Breast epithelium (tissue), 4 donors: ENCODE results near the gene PPP6C. TPM values are rescaled to one million over a fixed set of nuclear protein-coding genes. Genes with fewer than 3 reads are reported as not detected.

Experiments
- DNase-seq, 2 donors: peaks; one replicate each; pipeline ENCODE4 v3.0.0-alpha.2; 2019; ENCODE audit warnings: low spot score in 2 of 2
- H3K27ac ChIP-seq, 2 donors: fragments of 200-600 bp; sonication (generic) in 1 of 2; one replicate each; pipeline ENCODE4 v1.5.1; 2016 to 2019; ENCODE audit warnings: mild to moderate bottlenecking in 1 of 2
- H3K27me3 ChIP-seq, 2 donors: fragments of 200-600 bp; sonication (generic) in 1 of 2; one replicate each; pipeline versions ENCODE4 v1.5.1 to v1.6.0; 2017 to 2019; ENCODE audit warnings: control low read depth in 1 of 2, mild to moderate bottlenecking in 1 of 2
- H3K36me3 ChIP-seq: fragments of 200-600 bp; one replicate; pipeline ENCODE4 v1.5.1; 2019
- H3K4me1 ChIP-seq, 2 donors: fragments of 200-600 bp; sonication (generic); one replicate each; pipeline ENCODE4 v1.5.1; 2016 to 2019; ENCODE audit warnings: control low read depth in 1 of 2
- H3K4me3 ChIP-seq, 3 donors: fragments of 200-600 bp; sonication (generic); 1 replicate in 2 of 3; 2 replicates in 1 of 3; pipeline ENCODE4 v1.5.1; 2016 to 2019; ENCODE audit warnings: mild to moderate bottlenecking in 3 of 3, moderate library complexity in 2 of 3
- H3K9me3 ChIP-seq, 2 donors: fragments of 200-600 bp; sonication (generic) in 1 of 2; one replicate each; pipeline ENCODE4 v1.5.1; 2016 to 2019; ENCODE audit warnings: control low read depth in 1 of 2
- CTCF ChIP-seq, 3 donors: fragments of 450-650 bp; IDR thresholded peaks; one replicate each; pipeline ENCODE4 v1.5.1; 2016 to 2017; ENCODE audit warnings: antibody characterized with exemption in 3 of 3, mild to moderate bottlenecking in 3 of 3, moderate library complexity in 3 of 3
- POLR2A ChIP-seq: fragments of 450-650 bp; IDR thresholded peaks from one replicate; pipeline ENCODE4 v1.6.1; 2016; ENCODE audit warnings: antibody characterized with exemption, mild to moderate bottlenecking, moderate library complexity
- POLR2AphosphoS5 ChIP-seq, 3 donors: sonication (generic); formaldehyde crosslinking; IDR thresholded peaks; one replicate each; pipeline ENCODE4 v1.6.1; 2017; ENCODE audit warnings: antibody characterized with exemption in 3 of 3
- intact Hi-C: fragments of 100-400 bp; cut with DNase I; formaldehyde crosslinking; loops from one replicate; pipeline ENCODE4 v1.15.1; 2023; ENCODE audit warnings: low total_unique reads
- total RNA-seq, 3 donors: library from RNA; depleted of rRNA; stranded (reverse); fragments of >200 nt; gene quantifications; one replicate each; pipeline ENCODE4 v1.1.0, GENCODE V29; 2016

PPP6C gene
- total RNA-seq, 3 donors from 2014 or later: 34.4 to 50.2 (median 42.1) TPM

- Histone ChIP-seq H3K4me3 (no peak overlapping the region), H3K27ac (no peak overlapping the region), H3K9me3 (no peaks in the 10 kb centered on the region), H3K27me3 (no peaks in the 10 kb centered on the region), H3K36me3 (no peaks in the 10 kb centered on the region), H3K4me1 (no peaks in the 10 kb centered on the region)
- intact Hi-C loops: no loop called here
- DNase-seq: no peak
- no peak for TF ChIP-seq POLR2A
- no peak for TF ChIP-seq POLR2AphosphoS5 (IDR thresholded peaks at IDR 0.05)
- no peak for TF ChIP-seq CTCF (IDR thresholded peaks at IDR 0.05)
Measured at GRCh38 chr9:125134976-125135375, 54.6 kb downstream of the PPP6C start.

GRCh38 chr9:125133403-125134329 lies 55.9 kb downstream of the PPP6C start:
- Histone ChIP-seq H3K9me3 (no peaks in the 10 kb centered on the region), H3K36me3 (no peaks in the 10 kb centered on the region), H3K4me1 (no peaks in the 10 kb centered on the region), H3K4me3 (no peak overlapping the region), H3K27ac (no peak overlapping the region), H3K27me3 (no peaks in the 10 kb centered on the region)
- intact Hi-C loops: no loop called here
- DNase-seq: no peak
- TF ChIP-seq POLR2AphosphoS5 (IDR thresholded peaks at IDR 0.05) (no peak), CTCF (IDR thresholded peaks at IDR 0.05) (no peak), POLR2A (no peak)

GRCh38 chr9:125131778-125132177 lies 57.8 kb downstream of the PPP6C start:
- no peak for DNase-seq
- no peaks in the 10 kb centered on the region for H3K4me1 ChIP-seq
- no peaks in the 10 kb centered on the region for H3K27me3 ChIP-seq
- no peak overlapping the region for H3K4me3 ChIP-seq
- no peak for TF ChIP-seq POLR2A
- TF ChIP-seq POLR2AphosphoS5 (IDR thresholded peaks at IDR 0.05): no peak
- TF ChIP-seq CTCF (IDR thresholded peaks at IDR 0.05): no peak
- H3K27ac ChIP-seq: no peak overlapping the region
- no peaks in the 10 kb centered on the region for H3K9me3 ChIP-seq
- intact Hi-C loops: no loop called here
- no peaks in the 10 kb centered on the region for H3K36me3 ChIP-seq

- no peaks in the 10 kb centered on the region for H3K27me3 ChIP-seq
- TF ChIP-seq POLR2AphosphoS5 (IDR thresholded peaks at IDR 0.05) (peak; percentile 25 to 61 (median 60)), POLR2A (no peak)
Measured at GRCh38 chr9:125126019-125126746, 63.4 kb downstream of the PPP6C start.

GRCh38 chr9:125125523-125125922 lies 64.1 kb downstream of the PPP6C start:
- no peak overlapping the region for H3K4me3 ChIP-seq
- H3K36me3 ChIP-seq: no peaks in the 10 kb centered on the region
- TF ChIP-seq POLR2AphosphoS5 (IDR thresholded peaks at IDR 0.05): no peak
- no peak for TF ChIP-seq CTCF (IDR thresholded peaks at IDR 0.05)
- TF ChIP-seq POLR2A: no peak
- peak overlapping the region; percentile 40 to 75 for H3K27ac ChIP-seq
- no peaks in the 10 kb centered on the region for H3K27me3 ChIP-seq
- H3K9me3 ChIP-seq: no peaks in the 10 kb centered on the region
- intact Hi-C loops: no loop called here
- no peaks in the 10 kb centered on the region for H3K4me1 ChIP-seq
- DNase-seq: no peak

More at GRCh38 chr9:125126019-125126746, 63.4 kb downstream of the PPP6C start:
- peak; percentile 67 to 88 for DNase-seq
- no peaks in the 10 kb centered on the region for H3K4me1 ChIP-seq
- H3K27ac ChIP-seq: peak overlapping the region; percentile 40 to 75
- intact Hi-C loops: no loop called here
- no peak overlapping the region for H3K4me3 ChIP-seq
- H3K36me3 ChIP-seq: no peaks in the 10 kb centered on the region
- H3K9me3 ChIP-seq: no peaks in the 10 kb centered on the region
